ENCODE results near the gene TAOK1. TPM values are rescaled to one million over a fixed set of nuclear protein-coding genes. Genes with fewer than 3 reads are reported as not detected.
A peak's percentile ranks its signal among the peaks of the same experiment; 100 is the strongest.

TAOK1 gene
- total RNA-seq, 1 experiment from 2014 or later = 87.7 TPM

- no peaks in the 10 kb centered on the region for H3K36me3 Mint-ChIP-seq (ENCODE audit: insufficient read depth, unreplicated experiment)
- no peak for DNase-seq
- no peak overlapping the region for H3K4me3 Mint-ChIP-seq (ENCODE audit: unreplicated experiment)
- no peaks in the 10 kb centered on the region for H3K27me3 ChIP-seq (replicated peaks; ENCODE audit: control insufficient read depth, insufficient read depth, low read length)
- no peaks in the 10 kb centered on the region for H3K9me3 ChIP-seq
- POLR2A ChIA-PET = no interaction called here
- peaks cover 32% of the 10 kb centered on the region for H3K4me1 Mint-ChIP-seq (ENCODE audit: low read depth, unreplicated experiment)
- no peak for TF ChIP-seq CTCF (IDR thresholded peaks at IDR 0.05; ENCODE audit: insufficient read depth in 1 of 2, low read depth in 1 of 2, low read length in 1 of 2, severe bottlenecking in 1 of 2, unreplicated experiment in 1 of 2)
- peaks cover 29% of the 10 kb centered on the region for H3K4me1 ChIP-seq
- BruUV-seq (replicated peaks) = no TSS peak
- CTCF ChIA-PET = interaction anchor here (1.0 kb wide), 1 partner anchor 270 kb away, joined by 3 read pairs; no protein-coding TSS in a partner anchor
- no peaks in the 10 kb centered on the region for H3K36me3 ChIP-seq (ENCODE audit: control insufficient read depth, insufficient read depth, low read length)
- no peak overlapping the region for H3K4me3 ChIP-seq (ENCODE audit: low read depth, low read length)
- no peaks in the 10 kb centered on the region for H3K27me3 Mint-ChIP-seq (ENCODE audit: insufficient read depth, unreplicated experiment)
- H3K9me3 Mint-ChIP-seq (ENCODE audit: unreplicated experiment) = no peaks in the 10 kb centered on the region
- H3K27ac Mint-ChIP-seq (ENCODE audit: unreplicated experiment) = no peak overlapping the region
- intact Hi-C loops (cut with micrococcal nuclease; ENCODE audit: unreplicated experiment) = no loop called here
Observed at GRCh38 chr17:29346462-29346861, 43.7 kb upstream of the TAOK1 start.

- no peak for TF ChIP-seq CTCF (IDR thresholded peaks at IDR 0.05; ENCODE audit: insufficient read depth in 1 of 2, low read depth in 1 of 2, low read length in 1 of 2, severe bottlenecking in 1 of 2, unreplicated experiment in 1 of 2)
- no peaks in the 10 kb centered on the region for H3K36me3 Mint-ChIP-seq (ENCODE audit: insufficient read depth, unreplicated experiment)
- Histone ChIP-seq H3K36me3 (ENCODE audit: control insufficient read depth, insufficient read depth, low read length) (no peaks in the 10 kb centered on the region), H3K27me3 (replicated peaks; ENCODE audit: control insufficient read depth, insufficient read depth, low read length) (no peaks in the 10 kb centered on the region), H3K9me3 (no peaks in the 10 kb centered on the region), H3K4me3 (ENCODE audit: low read depth, low read length) (no peak overlapping the region), H3K4me1 (peaks cover 22% of the 10 kb centered on the region)
- no peak for DNase-seq
- intact Hi-C loops (cut with micrococcal nuclease; ENCODE audit: unreplicated experiment) = loop anchor here (1.0 kb wide), 1 partner anchor 20 kb away; no protein-coding TSS in a partner anchor
- ChIA-PET CTCF (no interaction called here), POLR2A (interaction anchor here (1.0 kb wide), 1 partner anchor 54 kb away, joined by 3 read pairs; the partner anchor contains the start of gene NUFIP2)
- H3K27me3 Mint-ChIP-seq (ENCODE audit: insufficient read depth, unreplicated experiment) = no peaks in the 10 kb centered on the region
- H3K27ac Mint-ChIP-seq (ENCODE audit: unreplicated experiment) = peak overlapping the region; percentile 34
- no peaks in the 10 kb centered on the region for H3K9me3 Mint-ChIP-seq (ENCODE audit: unreplicated experiment)
- peaks cover 24% of the 10 kb centered on the region for H3K4me1 Mint-ChIP-seq (ENCODE audit: low read depth, unreplicated experiment)
- H3K4me3 Mint-ChIP-seq (ENCODE audit: unreplicated experiment) = no peak overlapping the region
- no TSS peak for BruUV-seq (replicated peaks)
Observed at GRCh38 chr17:29347831-29348629, 42.1 kb upstream of the TAOK1 start.

GRCh38 chr17:29349409-29349808, 40.8 kb upstream of the TAOK1 start:
- no peak overlapping the region for H3K4me3 Mint-ChIP-seq (ENCODE audit: unreplicated experiment)

More at GRCh38 chr17:29349409-29349808, 40.8 kb upstream of the TAOK1 start:
- H3K27ac Mint-ChIP-seq (ENCODE audit: unreplicated experiment) = no peak overlapping the region
- no peaks in the 10 kb centered on the region for H3K9me3 ChIP-seq
- no peaks in the 10 kb centered on the region for H3K27me3 Mint-ChIP-seq (ENCODE audit: insufficient read depth, unreplicated experiment)
- no TSS peak for BruUV-seq (replicated peaks)
- intact Hi-C loops (cut with micrococcal nuclease; ENCODE audit: unreplicated experiment) = no loop called here
- H3K36me3 ChIP-seq (ENCODE audit: control insufficient read depth, insufficient read depth, low read length) = no peaks in the 10 kb centered on the region
- H3K9me3 Mint-ChIP-seq (ENCODE audit: unreplicated experiment) = no peaks in the 10 kb centered on the region
- no peaks in the 10 kb centered on the region for H3K36me3 Mint-ChIP-seq (ENCODE audit: insufficient read depth, unreplicated experiment)
- ChIA-PET POLR2A (interaction anchor here (0.6 kb wide), 1 partner anchor 55 kb away, joined by 3 read pairs; the partner anchor contains the start of gene NUFIP2), CTCF (interaction anchor here (0.6 kb wide), 1 partner anchor 230 kb away, joined by 3 read pairs; no protein-coding TSS in a partner anchor)
- peaks cover 10% of the 10 kb centered on the region for H3K4me1 Mint-ChIP-seq (ENCODE audit: low read depth, unreplicated experiment)
- TF ChIP-seq CTCF (IDR thresholded peaks at IDR 0.05; ENCODE audit: insufficient read depth in 1 of 2, low read depth in 1 of 2, low read length in 1 of 2, severe bottlenecking in 1 of 2, unreplicated experiment in 1 of 2) = no peak
- no peaks in the 10 kb centered on the region for H3K27me3 ChIP-seq (replicated peaks; ENCODE audit: control insufficient read depth, insufficient read depth, low read length)
- peaks cover 11% of the 10 kb centered on the region for H3K4me1 ChIP-seq
- H3K4me3 ChIP-seq (ENCODE audit: low read depth, low read length) = no peak overlapping the region
- no peak for DNase-seq
